Neural cell (in vitro differentiated cells): ENCODE results near the gene DNM2. TPM values are rescaled to one million over a fixed set of nuclear protein-coding genes. Genes with fewer than 3 reads are reported as not detected.

Experiments used
- H2AFZ ChIP-seq: fragments of 200-600, 300-800 bp; sonication (generic), shearing (Covaris generic); 2 replicates; pipeline ENCODE4 v1.6.0; 2014; ENCODE audit warnings: low read depth, mild to moderate bottlenecking, antibody characterized with exemption, low read length, moderate library complexity
- H3F3A ChIP-seq: fragments of 200-600 bp; shearing (Covaris generic); 2 replicates; pipeline ENCODE4 v1.6.1; 2016; ENCODE audit warnings: mild to moderate bottlenecking, moderate library complexity, mixed read lengths, antibody characterized with exemption, low read length; ENCODE audit not compliant: insufficient read depth, poor library complexity, severe bottlenecking
- H3K27ac ChIP-seq: fragments of 200-600, 300-800 bp; sonication (generic), shearing (Covaris generic); 2 replicates; pipeline ENCODE4 v1.5.1; 2014; ENCODE audit warnings: mild to moderate bottlenecking, low read length, moderate library complexity
- H3K27me3 ChIP-seq: fragments of 300-800, 200-600 bp; sonication (generic), shearing (Covaris generic); 2 replicates; pipeline ENCODE4 v1.6.0; 2014; ENCODE audit warnings: mild to moderate bottlenecking, low read depth, low read length, moderate library complexity; ENCODE audit not compliant: insufficient read depth
- H3K36me3 ChIP-seq: fragments of 300-800, 200-600 bp; sonication (generic), shearing (Covaris generic); 2 replicates; pipeline ENCODE4 v1.5.1; 2014; ENCODE audit warnings: mild to moderate bottlenecking, antibody characterized with exemption, low read length, moderate library complexity; ENCODE audit not compliant: insufficient read depth
- H3K4me2 ChIP-seq: fragments of 300-800, 200-600 bp; sonication (generic), shearing (Covaris generic); 2 replicates; pipeline ENCODE4 v1.6.0; 2014; ENCODE audit warnings: mild to moderate bottlenecking, low read length
- H3K4me3 ChIP-seq: fragments of 300-800, 200-600 bp; sonication (generic), shearing (Covaris generic); 2 replicates; pipeline ENCODE4 v1.5.1; 2014; ENCODE audit warnings: mild to moderate bottlenecking, low read length, moderate library complexity
- H3K79me2 ChIP-seq: fragments of 200-600 bp; shearing (Covaris generic); replicated peaks from 2 replicates; pipeline ENCODE4 v1.6.0; 2014; ENCODE audit warnings: mild to moderate bottlenecking, low read length, moderate library complexity; ENCODE audit not compliant: insufficient read depth
- H3K9ac ChIP-seq: fragments of 300-800, 200-600 bp; sonication (generic), shearing (Covaris generic); 2 replicates; pipeline ENCODE4 v1.6.1; 2016; ENCODE audit warnings: mild to moderate bottlenecking, low read length, mixed read lengths
- H3K9me2 ChIP-seq: fragments of 200-600 bp; shearing (Covaris generic); 2 replicates; pipeline ENCODE4 v1.6.1; 2016; ENCODE audit warnings: mild to moderate bottlenecking, low read length, mixed read lengths; ENCODE audit not compliant: insufficient read depth
- H3K9me3 ChIP-seq: fragments of 200-600, 300-800 bp; sonication (generic), shearing (Covaris generic); 2 replicates; pipeline ENCODE4 v1.6.1; 2016; ENCODE audit warnings: mild to moderate bottlenecking, mixed run types, low read length, moderate library complexity, mixed read lengths
- H4K20me1 ChIP-seq: fragments of 200-600 bp; shearing (Covaris generic); 2 replicates; pipeline ENCODE4 v1.6.1; 2016; ENCODE audit warnings: mild to moderate bottlenecking, mixed run types; ENCODE audit not compliant: insufficient read depth
- EP300 ChIP-seq: fragments of 450-650 bp; conservative IDR thresholded peaks from 2 replicates; pipeline ENCODE4 v1.6.1; 2014; ENCODE audit warnings: antibody characterized with exemption, mild to moderate bottlenecking, moderate library complexity; ENCODE audit not compliant: poor library complexity, severe bottlenecking
- EZH2 ChIP-seq: fragments of 200-600, 300-800 bp; shearing (Covaris generic), sonication (generic); IDR thresholded peaks from 2 replicates; pipeline ENCODE4 v1.6.1; 2014; ENCODE audit warnings: antibody characterized with exemption, low read length, borderline replicate concordance, mild to moderate bottlenecking; ENCODE audit not compliant: insufficient read depth, poor library complexity, severe bottlenecking
- MXI1 ChIP-seq: fragments of 450-650 bp; conservative IDR thresholded peaks from 2 replicates; pipeline ENCODE4 v1.6.1; 2014; ENCODE audit warnings: antibody characterized with exemption, mild to moderate bottlenecking; ENCODE audit not compliant: poor library complexity, severe bottlenecking
- POLR2AphosphoS5 ChIP-seq: IDR thresholded peaks from 2 replicates; pipeline ENCODE4 v1.6.1; 2012
- RAD21 ChIP-seq: fragments of 450-650 bp; conservative IDR thresholded peaks from 2 replicates; pipeline ENCODE4 v1.6.1; 2014; ENCODE audit warnings: antibody characterized with exemption, mild to moderate bottlenecking, moderate library complexity
- REST ChIP-seq: IDR thresholded peaks from 2 replicates; pipeline ENCODE4 v1.6.1; 2012; ENCODE audit warnings: borderline replicate concordance
- SMC3 ChIP-seq: fragments of 450-650 bp; conservative IDR thresholded peaks from 2 replicates; pipeline ENCODE4 v1.6.1; 2014; ENCODE audit warnings: antibody characterized with exemption, mild to moderate bottlenecking, moderate library complexity; ENCODE audit not compliant: poor library complexity
- TAF1 ChIP-seq: IDR thresholded peaks from 2 replicates; pipeline ENCODE4 v1.6.1; 2012; ENCODE audit warnings: low read depth
- polyA plus RNA-seq: library from polyadenylated mRNA; depleted of rRNA; stranded (reverse); fragments of >200 nt; gene quantifications from 2 replicates; pipeline ENCODE4 v1.2.3, GENCODE V29; 2014
- TF ChIP-seq, protein P1 (sequence below): fragments of 450-650 bp; IDR thresholded peaks from 2 replicates; pipeline ENCODE4 v1.5.1; 2014; ENCODE audit warnings: antibody characterized with exemption, mild to moderate bottlenecking, moderate library complexity; ENCODE audit not compliant: poor library complexity, severe bottlenecking

The DNM2 gene
- polyA plus RNA-seq, 1 donor from 2014 or later: 31.4 TPM

- H3K79me2 ChIP-seq: no peaks in the 10 kb centered on the region
- TF ChIP-seq TAF1 (peak; percentile 84), SMC3 (peak; percentile 54), POLR2AphosphoS5 (peak; percentile 72), REST (peak; percentile 83), RAD21 (peak; percentile 47), EZH2 (no peak), EP300 (peak; percentile 50), MXI1 (no peak)
- TF ChIP-seq, protein P1, sequence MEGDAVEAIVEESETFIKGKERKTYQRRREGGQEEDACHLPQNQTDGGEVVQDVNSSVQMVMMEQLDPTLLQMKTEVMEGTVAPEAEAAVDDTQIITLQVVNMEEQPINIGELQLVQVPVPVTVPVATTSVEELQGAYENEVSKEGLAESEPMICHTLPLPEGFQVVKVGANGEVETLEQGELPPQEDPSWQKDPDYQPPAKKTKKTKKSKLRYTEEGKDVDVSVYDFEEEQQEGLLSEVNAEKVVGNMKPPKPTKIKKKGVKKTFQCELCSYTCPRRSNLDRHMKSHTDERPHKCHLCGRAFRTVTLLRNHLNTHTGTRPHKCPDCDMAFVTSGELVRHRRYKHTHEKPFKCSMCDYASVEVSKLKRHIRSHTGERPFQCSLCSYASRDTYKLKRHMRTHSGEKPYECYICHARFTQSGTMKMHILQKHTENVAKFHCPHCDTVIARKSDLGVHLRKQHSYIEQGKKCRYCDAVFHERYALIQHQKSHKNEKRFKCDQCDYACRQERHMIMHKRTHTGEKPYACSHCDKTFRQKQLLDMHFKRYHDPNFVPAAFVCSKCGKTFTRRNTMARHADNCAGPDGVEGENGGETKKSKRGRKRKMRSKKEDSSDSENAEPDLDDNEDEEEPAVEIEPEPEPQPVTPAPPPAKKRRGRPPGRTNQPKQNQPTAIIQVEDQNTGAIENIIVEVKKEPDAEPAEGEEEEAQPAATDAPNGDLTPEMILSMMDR: peak; percentile 59
- H3K4me3 ChIP-seq: peak within 1 kb of the TSS; percentile 74
- peak within 1 kb of the TSS; percentile 10 for H3K4me2 ChIP-seq
- no peaks in the 10 kb centered on the region for H3F3A ChIP-seq
- no peaks in the 10 kb centered on the region for H3K27me3 ChIP-seq
- H3K9ac ChIP-seq: peak within 1 kb of the TSS; percentile 95
- H3K27ac ChIP-seq: peak within 1 kb of the TSS; percentile 95
- H3K36me3 ChIP-seq: no peaks in the 10 kb centered on the region
- H2AFZ ChIP-seq: peak within 1 kb of the TSS; percentile 66
- H3K9me2 ChIP-seq: no peaks in the 10 kb centered on the region
- H3K9me3 ChIP-seq: no peaks in the 10 kb centered on the region
- no peaks in the 10 kb centered on the region for H4K20me1 ChIP-seq
Observed at GRCh38 chr19:10835754-10836478, 118.0 kb downstream of the DNM2 start, which contains the start of gene TMED1. Gene TMED1 (minus strand): TSS chr19:10836212. CDS start chr19:10836191, 21 bp downstream.

- peak overlapping the region; percentile 95 for H3K9ac ChIP-seq
- peak overlapping the region; percentile 74 for H3K4me3 ChIP-seq
- no peaks in the 10 kb centered on the region for H4K20me1 ChIP-seq
- H2AFZ ChIP-seq: peak overlapping the region; percentile 66
- H3K36me3 ChIP-seq: no peaks in the 10 kb centered on the region
- H3K9me3 ChIP-seq: no peaks in the 10 kb centered on the region
- TF ChIP-seq MXI1 (peak; percentile 91), POLR2AphosphoS5 (peak; percentile 43), SMC3 (no peak), TAF1 (no peak), EZH2 (no peak), EP300 (no peak), RAD21 (no peak), REST (no peak)
- TF ChIP-seq, protein P1: no peak
- H3K4me2 ChIP-seq: peak overlapping the region; percentile 10
- H3F3A ChIP-seq: no peaks in the 10 kb centered on the region
- H3K79me2 ChIP-seq: no peaks in the 10 kb centered on the region
- H3K27ac ChIP-seq: peak overlapping the region; percentile 95
- H3K27me3 ChIP-seq: no peaks in the 10 kb centered on the region
- no peaks in the 10 kb centered on the region for H3K9me2 ChIP-seq
Observed at GRCh38 chr19:10836479-10837330, 118.8 kb downstream of the DNM2 start.
